Measurements from ENCODE around the gene ZCCHC10.
"Not testable (repeated sequence)": the region's sequence is repeated elsewhere in the genome, so short reads cannot be mapped to it uniquely, and the experiment has no call there.

ZCCHC10 gene

DNA sequence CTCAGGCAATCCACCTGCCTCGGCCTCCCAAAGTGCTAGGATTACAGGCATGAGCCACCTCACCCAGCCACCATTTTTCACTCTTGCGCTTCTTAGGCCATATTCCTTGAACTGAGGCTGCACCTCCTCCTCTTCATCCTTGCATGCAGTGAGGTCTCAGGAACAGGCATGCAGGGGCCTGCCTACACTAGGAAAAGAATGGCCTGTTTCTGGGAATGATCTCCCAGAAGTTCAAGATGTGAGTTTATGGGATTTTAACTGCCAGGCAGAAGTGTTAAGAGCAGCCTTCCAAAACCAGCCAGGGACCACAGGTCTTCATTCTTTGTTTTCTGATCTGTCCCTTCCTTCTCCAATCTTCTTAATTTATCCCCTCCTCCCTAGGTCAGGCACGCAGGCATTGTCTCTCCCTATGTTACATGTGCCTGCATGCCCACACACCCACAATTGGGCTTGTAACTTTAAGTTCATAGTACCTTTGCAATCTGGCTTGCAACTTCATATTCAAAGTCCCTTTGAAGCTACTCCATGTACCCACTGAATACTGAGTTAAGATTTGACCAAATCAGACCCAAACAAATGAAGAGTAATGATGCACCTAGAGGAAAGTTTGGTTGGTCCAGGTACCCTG lies 14.9 kb upstream of the ZCCHC10 start:
- DNase-seq = no peak

DNA sequence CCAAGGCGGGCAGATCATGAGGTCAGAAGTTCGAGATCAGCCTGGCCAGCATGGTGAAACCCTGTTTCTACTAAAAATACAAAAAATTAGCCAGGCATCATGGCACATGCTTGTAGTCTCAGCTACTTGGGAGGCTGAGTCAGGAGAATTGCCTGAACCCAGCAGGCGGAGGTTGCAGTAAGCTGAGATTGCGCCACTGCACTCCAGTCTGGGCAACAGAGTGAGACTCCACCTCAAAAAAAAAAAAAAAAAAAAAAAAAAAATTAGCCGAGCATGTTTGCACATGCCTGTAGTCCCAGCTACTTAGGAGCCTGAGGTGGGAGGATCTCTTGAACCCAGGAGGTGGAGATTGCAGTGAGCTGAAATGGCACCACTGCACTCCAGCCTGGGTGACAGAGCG lies 10.3 kb upstream of the ZCCHC10 start:
- not testable (repeated sequence) for DNase-seq

DNA sequence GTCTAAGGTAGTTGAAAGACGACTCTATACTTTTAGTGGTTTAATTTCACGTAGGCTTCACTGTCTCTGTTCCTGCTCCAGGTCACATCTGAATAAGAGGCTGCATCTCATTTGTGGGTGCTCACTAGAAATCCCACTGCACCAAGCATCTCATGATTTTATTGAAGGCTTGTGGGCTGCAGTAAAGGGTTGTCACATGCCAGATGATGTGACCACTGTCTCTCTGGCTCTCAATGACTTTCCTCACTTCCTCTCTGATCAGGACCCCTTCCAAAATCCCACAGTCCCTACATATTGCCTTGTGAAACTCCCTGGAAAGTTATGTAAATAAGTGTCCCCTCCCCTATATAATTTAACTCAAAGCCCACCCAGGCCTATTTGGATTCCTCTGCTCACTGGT lies 8.9 kb upstream of the ZCCHC10 start:
- no peak for DNase-seq

DNA sequence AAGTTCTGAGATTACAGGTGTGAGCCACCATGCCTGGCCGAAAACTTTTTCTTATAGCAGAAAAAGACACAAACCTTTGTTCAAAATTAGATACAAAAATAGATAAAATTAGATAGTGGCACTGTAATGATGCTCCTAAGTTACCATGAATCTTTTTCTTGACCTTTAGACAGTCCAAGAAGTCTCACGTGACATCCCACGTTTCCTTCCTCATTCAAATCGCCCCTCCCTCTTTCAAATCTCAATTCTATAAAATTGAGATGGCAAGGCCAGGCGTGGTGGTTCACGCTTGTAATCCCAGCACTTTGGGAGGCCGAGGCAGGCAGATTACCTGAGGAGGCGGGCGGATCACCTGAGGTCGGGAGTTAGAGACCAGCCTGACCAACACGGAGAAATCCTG lies 7.7 kb upstream of the ZCCHC10 start:
- no peak for DNase-seq

DNA sequence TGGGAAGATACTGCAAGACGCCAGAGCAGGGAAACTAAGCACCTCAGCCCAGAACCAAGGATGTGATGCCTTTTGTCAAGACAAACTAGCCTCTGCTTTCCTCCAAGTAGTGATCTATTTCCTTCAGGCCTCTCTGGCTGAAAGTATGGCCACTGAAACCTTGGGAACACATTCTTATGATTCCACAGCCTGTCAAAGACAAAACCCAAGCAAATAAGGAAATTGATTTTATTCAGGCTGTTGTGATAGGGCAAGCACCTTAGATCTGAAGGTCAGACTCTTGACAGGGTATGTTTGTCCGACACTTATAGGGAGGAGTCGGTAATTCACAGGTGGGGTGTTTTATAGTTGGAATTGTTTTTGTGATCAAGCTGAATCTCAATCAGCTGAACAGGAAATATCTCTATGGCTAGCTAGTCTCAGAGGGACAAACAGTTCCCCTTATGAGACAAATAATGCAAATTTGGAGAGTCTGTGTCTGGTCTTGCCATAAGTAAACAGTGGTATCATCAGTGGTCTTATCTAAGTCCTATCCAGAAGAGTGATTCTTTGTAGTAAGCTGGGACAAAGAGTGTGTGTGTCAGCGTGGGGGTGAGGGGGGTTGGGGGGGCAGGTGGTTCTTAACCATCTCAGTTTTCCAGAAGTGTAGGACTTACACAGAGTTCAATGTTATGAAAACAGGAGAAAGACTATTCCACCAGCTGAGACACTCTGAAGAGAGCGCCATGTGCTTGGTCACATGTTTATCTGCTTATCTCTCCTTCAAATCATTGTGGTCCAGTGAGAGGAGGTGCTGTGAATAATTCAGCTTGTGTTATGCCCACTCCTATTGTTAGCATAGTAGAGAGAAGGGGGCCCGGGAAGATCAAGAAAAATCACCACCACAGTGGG lies 6.7 kb upstream of the ZCCHC10 start:
- DNase-seq = no peak

DNA sequence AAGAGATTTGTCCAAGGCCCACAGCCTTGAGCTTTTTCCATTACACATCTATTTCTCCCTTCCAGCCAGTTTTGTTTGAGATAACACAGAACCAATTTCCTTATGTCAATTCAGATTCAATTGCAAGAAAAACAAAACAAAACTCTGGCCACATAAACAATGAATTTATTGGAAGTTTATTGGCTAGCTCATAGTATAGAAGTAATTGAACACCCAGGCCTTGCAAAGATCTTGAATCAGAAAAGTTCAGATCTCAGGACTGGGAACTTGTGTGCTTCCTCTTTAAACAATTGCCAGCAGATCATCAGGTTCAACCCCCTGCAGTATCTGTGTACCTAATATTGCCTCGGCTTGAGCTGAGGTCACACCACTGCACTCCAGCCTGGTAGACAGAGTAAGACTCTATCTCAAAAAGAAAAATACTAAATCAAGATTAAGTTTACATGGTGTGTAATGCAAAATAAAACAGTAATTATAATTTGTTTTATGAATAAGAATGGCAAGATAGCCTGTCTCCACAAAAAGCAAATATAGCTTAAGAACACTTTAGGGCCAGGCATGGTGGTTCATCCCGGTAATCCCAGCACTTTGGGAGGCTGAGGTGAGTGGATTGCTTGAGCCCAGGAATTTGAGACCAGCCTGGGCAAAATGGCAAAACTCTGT lies 4.1 kb upstream of the ZCCHC10 start:
- no peak for DNase-seq

DNA sequence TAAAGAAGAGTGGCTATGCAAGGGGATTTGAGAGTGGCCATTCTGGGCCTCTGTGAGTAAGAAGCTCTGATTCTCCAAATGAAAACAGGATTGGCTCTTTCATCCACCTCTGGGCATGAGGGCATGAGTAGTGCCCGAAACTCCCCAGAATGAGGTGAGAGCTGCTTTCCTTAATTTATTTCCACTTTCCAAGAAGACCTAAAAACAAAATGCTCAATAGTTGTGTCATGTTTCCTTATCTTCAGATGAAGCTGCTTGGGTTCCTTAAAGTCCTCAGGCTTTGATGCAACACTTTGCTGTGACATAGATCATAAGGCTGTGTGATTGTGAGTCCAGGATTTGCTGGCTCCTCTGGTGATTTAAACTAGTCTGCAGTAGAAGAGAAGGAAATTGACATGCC lies 3.1 kb upstream of the ZCCHC10 start:
- DNase-seq = no peak

DNA sequence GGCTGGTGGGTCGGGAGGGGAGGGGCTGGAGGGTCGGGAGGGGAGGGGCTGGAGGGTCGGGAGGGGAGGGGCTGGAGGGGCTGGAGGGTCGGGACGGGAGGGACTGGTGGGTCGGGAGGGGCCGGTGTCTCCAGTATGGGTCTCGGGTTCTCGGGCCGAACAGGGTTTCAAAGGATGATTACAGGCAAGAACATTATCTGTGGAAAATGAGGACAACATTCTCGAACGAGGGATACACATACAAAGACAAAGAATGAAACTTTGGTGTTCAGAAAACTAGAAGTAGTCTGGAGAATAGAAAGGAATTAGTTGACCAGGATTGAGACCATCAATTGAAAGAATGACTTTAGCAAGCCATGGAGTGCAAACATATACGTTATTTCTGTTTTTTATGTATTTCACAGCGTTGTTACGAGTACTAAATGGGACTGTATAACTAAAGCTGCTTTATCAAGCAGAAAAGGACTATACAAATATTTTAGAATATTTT lies 360 bp upstream of the ZCCHC10 start:
- no peak for DNase-seq

DNA sequence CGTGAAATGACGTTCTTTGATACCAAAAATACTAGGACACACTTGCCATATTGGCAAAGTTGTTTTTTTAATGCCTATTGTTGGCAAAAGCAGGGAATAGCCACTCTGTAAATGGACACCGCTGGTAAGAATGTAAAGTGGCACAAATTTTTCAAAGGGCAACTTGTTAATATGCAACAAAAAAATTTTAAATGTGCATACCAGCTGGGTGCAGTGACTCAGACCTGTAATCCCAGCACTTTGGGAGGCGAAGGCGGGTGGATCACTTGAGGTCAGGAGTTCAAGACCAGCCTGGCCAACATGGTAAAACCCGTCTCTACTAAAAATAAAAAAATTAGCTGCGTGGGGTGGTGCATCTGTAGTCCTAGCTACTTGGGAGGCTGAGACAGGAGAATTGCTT lies 6.9 kb downstream of the ZCCHC10 start:
- not testable (repeated sequence) for DNase-seq

DNA sequence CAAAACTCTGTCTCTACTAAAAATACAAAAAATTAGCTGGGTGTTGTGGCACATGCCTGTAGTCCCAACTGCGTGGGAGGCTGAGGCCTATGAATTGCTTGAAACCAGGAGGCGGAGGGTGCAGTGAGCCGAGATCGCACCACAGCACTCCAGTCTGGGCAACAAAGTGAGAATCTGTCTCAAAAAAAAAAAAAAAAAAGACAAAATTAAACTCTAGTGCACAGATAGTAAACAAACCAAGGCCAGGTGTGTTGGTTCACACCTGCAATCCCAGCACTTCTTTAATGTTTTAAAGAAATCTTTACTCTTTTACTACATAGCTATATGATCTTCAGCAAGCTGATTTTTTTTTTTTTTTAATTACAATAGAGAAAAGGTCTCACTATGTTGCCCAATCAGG lies 8.4 kb downstream of the ZCCHC10 start:
- DNase-seq = no peak

DNA sequence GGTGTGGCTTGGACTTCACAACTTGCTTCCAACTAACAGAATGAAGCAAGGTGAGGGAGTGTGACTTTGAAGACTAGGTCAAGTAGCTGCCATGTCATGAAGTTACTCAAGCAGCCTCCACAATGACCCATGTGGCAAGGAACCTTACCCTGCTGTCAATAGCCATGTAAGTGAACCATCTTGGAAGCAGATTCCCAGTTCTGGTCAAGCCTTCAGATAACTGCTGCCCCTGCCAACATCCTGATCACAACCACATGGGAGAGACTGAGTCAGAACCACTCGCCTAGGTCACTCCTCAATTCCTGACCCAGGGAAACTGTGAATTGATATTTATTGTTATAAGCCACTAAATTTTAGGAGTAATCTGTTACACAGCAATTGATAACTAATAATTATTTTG lies 10.9 kb downstream of the ZCCHC10 start:
- no peak for DNase-seq

DNA sequence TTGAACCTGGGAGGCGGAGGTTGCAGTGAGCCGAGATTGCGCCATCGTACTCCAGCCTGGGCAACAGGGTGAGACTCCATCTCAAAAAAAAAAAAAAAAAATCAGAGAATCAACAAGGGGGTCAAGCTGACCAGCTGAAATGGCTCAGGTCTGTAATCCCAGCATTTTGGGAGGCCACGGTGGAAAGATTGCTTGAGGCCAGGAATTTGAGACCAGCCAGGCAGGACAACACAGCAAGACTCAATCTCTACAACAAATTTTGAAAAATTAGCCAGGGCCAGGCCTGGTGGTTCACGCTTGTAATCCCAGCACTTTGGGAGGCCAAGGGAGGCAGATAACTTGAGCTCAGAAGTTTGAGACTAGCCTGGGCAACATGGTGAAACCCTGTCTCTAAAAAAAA lies 17.9 kb downstream of the ZCCHC10 start:
- DNase-seq = not testable (repeated sequence)

DNA sequence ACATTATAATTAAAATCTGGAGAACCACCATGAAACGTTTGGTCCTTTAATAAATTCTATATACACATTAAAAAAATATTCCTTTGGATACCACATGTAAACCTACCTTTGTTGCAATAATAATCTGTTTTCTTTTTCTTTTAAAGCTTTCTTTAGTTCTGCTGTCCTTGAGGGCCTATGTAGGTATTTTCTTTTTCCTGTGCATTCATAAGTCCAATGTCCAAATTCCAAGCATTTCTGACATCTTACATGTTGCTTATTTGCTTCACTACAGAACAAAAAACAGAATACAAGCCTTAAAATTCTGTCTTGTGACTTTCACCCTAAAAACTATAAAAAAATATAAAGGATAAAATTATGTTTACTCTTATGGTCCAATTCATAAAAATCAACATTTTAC lies 19.7 kb downstream of the ZCCHC10 start:
- no peak for DNase-seq

DNA sequence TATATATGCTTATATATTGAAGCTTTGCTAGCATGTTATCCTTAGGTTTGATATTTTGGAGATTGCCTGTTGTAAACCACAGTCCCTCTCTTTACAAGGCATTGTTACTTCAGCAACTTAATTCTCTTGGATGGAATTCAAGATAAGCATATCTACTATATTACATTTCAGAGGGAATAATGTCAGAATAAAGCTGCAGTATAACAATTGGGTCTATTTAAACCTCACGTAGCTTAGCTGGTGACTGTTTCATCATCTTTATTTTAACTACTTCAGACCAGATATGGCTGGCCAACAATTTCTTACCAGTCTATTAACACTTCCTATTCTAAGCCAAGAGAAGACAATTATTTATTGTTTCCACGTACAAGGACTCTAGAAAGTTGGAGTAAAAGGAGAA lies 27.1 kb downstream of the ZCCHC10 start:
- no peak for DNase-seq

DNA sequence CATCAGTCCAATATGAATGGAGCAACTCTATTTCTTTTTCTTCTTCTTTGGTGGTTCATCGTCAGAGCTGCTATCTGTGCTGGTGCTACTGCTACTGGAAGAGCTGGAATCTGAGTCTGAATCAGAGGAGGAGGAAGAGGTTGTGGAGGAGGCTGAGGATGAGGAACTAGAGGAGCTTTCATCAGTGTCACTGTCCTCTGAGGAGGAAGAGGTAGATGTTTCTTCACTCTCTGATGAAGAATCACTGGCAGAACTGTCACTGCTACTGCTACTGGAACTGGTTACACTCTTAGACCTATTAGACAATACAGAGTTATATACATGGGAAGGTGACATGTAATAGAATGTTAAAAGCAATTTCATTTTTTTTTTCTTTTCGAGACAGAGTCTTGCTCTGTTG lies 27.8 kb downstream of the ZCCHC10 start:
- no peak for DNase-seq

DNA sequence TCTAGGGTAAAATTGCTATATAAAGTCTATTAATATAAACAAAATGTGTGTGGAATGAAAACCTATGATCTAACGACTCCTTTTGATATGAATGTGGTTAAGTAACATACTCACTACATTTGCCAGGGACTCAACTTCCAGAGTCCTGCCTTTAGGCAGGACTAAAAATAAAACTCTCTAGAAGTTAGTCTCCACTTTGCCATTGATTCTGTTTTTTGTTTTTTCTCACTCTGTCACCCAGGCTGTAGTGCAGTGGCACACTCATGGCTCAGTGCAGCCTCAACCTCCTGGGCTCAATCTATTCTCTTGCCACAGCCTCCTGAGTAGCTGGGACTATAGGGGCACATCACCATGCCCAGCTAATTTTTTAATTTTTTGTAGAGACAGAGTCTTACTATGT lies 30.0 kb downstream of the ZCCHC10 start:
- DNase-seq = no peak

DNA sequence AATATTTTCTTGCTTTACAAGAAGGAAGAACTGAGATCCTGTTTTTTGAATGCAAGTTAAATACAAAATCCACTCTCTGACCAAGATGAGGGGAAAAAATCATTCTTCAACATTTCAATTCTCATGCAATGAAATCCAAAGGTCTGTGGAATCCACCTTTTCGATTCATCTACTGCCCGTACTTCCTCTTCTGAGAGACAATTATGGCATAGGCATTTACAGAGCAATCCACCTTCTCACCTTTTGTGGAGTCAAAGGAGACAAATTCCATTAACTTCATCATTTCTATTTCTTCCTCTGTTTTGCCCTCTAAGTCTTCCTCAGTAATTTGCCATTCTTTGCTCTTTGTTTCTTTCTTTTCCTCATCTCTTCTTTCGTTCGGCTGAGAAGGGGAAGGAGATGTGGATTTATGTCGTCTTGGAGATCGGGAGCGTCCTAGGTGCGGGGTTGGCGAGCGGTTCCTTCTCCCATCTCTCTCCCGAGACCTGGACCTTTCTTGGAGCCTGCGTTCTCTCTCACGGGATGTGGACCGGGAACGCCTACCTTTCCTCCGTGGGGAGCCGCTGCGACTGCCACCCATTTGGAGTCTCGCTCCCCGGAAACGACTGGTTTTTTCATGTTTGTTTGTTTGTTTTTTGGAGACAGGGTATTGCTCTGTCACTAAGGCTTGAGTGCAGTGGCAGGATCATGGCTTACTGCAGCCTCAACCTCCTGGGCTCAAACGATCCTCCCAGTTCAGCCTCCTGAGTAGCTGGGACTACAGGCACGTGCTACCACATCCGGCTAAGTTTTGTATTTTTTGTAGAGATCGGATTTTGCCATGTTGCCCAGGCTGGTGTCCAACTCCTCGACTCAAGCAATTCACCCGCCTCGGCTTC lies 38.6 kb downstream of the ZCCHC10 start:
- no peak for DNase-seq

DNA sequence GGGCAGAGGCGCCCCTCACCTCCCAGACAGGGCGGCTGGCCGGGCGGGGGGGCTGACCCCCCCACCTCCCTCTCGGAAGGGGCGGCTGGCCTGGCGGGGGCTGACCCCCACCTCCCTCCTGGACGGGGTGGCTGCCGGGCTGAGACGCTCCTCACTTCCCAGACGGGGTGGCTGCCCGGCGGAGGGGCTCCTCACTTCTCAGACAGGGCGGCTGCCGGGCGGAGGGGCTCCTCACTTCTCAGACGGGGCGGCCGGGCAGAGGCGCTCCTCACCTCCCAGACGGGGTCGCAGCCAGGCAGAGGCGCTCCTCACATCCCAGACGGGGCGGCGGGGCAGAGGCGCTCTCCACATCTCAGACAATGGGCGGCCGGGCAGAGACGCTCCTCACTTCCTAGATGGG lies 43.4 kb downstream of the ZCCHC10 start:
- DNase-seq = not testable (repeated sequence)

DNA sequence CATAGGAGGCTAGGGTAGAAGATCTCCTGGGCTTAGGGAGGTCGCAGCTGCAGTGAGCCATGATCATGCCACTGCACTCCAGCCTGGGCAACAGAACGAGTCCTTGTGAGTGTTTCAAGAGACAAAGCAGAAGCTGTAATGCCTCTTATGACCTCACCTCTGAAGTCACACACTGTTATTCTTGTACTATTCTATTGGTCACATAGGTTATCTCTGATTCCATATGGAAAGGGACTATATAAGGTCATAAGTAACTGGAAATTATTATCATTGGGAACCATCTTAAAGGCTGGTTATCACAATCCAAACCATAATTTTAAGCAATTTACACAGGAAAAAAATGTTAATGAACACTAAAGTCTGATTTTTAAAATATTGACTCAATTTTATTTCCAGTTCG lies 45.1 kb downstream of the ZCCHC10 start:
- DNase-seq = no peak

DNA sequence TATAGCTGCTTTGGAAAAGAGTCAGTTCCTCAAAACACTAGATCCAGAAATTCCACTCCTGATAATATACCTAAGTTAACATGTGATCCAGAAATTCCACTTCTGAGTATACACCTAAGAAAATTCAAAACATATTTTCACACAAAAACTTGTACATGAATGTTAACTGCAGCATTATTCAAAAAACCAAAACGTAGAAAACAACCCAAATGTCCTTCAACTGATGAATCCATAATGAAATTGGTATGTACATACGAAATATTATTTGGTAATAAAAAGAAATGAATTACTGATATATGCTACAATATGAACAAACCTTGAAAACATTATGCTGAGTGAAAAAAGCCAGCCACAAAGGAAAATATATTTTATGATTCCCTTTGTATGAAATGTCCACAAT lies 46.4 kb downstream of the ZCCHC10 start:
- DNase-seq = no peak

DNA sequence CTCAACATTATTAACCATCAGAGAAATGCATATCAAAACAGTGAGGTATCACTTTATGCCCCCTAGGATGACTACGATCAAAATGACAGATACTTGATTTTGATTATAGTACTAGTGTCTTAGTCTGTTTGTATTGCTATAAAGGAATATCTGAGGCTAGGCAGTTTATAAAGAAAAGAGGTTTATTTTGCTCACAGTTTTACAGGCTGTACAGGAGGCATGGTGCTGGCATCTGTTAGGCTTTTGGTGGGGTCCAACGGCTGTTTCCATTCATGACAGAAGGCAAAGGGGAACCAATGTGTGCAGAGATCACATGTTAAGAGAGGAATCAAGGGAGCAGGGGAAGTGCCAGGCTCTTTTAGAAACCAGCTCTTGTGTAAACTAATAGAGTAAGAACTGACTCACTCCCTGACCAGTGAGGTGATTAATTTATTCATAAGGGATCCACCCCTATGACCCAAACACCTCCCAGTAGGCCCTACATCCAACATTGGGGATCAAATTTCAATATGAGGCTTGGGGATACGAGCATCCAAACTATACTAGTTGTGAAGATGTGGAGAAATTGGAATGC lies 46.9 kb downstream of the ZCCHC10 start:
- no peak for DNase-seq

DNA sequence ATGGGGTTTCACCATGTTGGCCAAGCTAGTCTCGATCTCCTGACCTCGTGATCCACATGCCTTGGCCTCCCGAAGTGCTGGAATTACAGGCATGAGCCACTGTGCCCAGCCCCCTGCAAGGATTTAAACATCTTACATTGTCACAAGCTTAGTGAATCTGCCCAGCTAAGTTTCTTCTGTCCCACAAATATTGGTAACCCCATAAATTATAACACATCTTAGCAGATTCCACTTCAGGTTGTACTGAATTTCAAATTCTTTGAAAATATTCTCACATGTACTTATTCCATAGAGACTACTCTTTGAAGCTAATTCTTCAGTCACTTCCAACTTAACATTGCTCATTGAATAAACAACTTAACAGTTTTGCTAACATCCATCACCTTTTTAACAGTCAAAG lies 49.5 kb downstream of the ZCCHC10 start:
- DNase-seq = no peak
